GM15510 (cell line): ENCODE measurements around the gene R3HDM4.

ENCODE experiments used
- POLR2A ChIP-seq: IDR thresholded peaks from 3 replicates; pipeline ENCODE4 v1.6.1; 2011; ENCODE audit warnings: borderline replicate concordance; ENCODE audit not compliant: insufficient read length; ENCODE audit errors: extremely low read depth

Gene R3HDM4

GRCh38 chr19:940591-941291, 27.7 kb upstream of the R3HDM4 start:
- TF ChIP-seq POLR2A = no peak

- TF ChIP-seq POLR2A = no peak
These were observed 26.9 kb upstream of the R3HDM4 start for GRCh38 chr19:939922-940321.

- TF ChIP-seq POLR2A = no peak
These were observed 26.4 kb upstream of the R3HDM4 start for GRCh38 chr19:939439-939838.

GRCh38 chr19:938233-938923, 25.4 kb upstream of the R3HDM4 start:
- no peak for TF ChIP-seq POLR2A

- no peak for TF ChIP-seq POLR2A
These were observed 24.3 kb upstream of the R3HDM4 start for GRCh38 chr19:937259-937694.

GRCh38 chr19:936175-936546, 23.1 kb upstream of the R3HDM4 start:
- no peak for TF ChIP-seq POLR2A

- no peak for TF ChIP-seq POLR2A
These were observed 22.0 kb upstream of the R3HDM4 start for GRCh38 chr19:934865-935479.

- TF ChIP-seq POLR2A = no peak
These were observed 21.3 kb upstream of the R3HDM4 start for GRCh38 chr19:934197-934840.

GRCh38 chr19:933553-933882, 20.5 kb upstream of the R3HDM4 start:
- no peak for TF ChIP-seq POLR2A

- no peak for TF ChIP-seq POLR2A
These were observed 19.9 kb upstream of the R3HDM4 start for GRCh38 chr19:932648-933552.

- TF ChIP-seq POLR2A = no peak
These were observed 19.0 kb upstream of the R3HDM4 start for GRCh38 chr19:931860-932647.

GRCh38 chr19:929891-930258, 16.9 kb upstream of the R3HDM4 start:
- TF ChIP-seq POLR2A = no peak

GRCh38 chr19:929203-929890, 16.3 kb upstream of the R3HDM4 start:
- TF ChIP-seq POLR2A = no peak
